GM10847 (cell line): ENCODE data around the gene BACH2.

Source experiments
- POLR2A ChIP-seq: IDR thresholded peaks from 2 replicates; pipeline ENCODE4 v1.6.1; 2011; ENCODE audit not compliant: insufficient read length; ENCODE audit errors: extremely low read depth

BACH2 gene

DNA sequence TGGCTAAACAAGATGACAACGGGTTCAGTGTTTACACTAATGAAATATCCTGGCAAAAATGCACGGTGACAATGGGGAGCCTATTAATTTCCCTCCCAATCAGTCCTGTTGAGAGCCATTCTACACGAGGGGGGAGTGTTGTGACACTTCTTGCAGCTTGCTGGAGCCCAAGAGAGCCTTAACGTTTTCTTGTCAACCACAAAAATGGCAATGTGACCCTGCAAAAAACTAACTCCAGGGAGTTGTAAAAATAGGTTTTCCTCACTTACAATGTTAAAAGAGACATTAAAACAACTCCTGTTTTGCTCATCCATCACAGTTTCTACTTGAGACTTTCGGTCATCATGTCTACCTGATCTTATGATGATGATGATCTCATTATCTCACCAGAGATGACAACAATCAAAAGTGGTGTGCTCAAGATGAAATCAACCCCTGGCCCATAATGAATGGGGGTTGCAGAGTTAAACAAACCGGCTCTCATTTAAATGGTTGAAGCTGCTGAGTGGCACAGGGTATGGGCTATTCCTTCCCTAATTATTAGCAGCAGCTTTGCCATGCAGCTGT, 344.5 kb downstream of the BACH2 start:
- no peak for TF ChIP-seq POLR2A

GRCh38 chr6:89951574-89952104, 345.0 kb downstream of the BACH2 start:
- no peak for TF ChIP-seq POLR2A

DNA sequence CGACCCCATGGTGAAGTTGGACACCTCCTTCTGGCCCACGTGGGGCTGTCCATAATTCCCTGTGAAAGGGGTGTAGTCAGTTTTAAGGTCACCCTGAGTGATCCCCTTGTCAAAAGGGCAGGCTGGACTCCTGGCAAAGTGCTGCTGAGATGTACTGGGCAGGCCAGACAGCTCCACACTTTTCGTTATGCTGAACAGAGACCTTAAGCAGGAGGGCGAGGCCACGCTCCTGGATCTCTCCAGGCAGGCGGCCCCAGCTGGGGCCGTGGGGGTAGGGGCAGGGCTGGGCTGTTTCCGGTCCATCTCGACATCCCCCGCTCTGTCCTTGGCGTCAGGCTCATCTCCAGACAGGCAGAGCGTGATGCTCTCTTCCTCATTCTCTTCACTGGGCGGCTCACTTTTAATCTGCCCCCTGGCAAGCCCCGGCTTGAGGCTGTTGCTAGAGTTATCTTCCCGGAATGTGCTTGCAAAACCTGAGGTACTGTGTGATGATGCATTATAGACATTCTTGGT, 345.7 kb downstream of the BACH2 start:
- TF ChIP-seq POLR2A, result no peak

DNA sequence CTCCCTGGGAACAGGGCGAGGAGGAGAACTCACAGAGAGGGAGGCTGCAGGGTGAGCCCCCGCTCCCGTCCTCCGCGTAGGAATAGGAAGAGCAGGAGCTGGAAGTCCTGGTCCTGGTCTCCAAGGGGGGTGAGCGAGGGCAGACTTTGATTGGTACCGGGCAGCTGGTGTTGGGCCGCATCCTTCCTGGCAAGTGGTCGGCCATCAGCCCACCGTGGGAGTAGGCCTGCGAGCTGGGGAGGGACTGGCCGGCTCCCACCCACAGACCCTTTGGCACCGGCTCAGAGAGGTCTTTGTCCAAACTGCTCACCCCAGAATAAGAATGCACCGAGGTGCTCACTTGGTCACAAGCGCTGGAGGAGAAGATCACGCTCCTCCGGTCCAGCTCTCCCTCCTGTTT, 346.2 kb downstream of the BACH2 start:
- no peak for TF ChIP-seq POLR2A

- TF ChIP-seq POLR2A, result no peak
These were observed 347.8 kb downstream of the BACH2 start for GRCh38 chr6:89948876-89949275.

- TF ChIP-seq POLR2A, result no peak
These were observed 351.7 kb downstream of the BACH2 start for GRCh38 chr6:89944826-89945407.

DNA sequence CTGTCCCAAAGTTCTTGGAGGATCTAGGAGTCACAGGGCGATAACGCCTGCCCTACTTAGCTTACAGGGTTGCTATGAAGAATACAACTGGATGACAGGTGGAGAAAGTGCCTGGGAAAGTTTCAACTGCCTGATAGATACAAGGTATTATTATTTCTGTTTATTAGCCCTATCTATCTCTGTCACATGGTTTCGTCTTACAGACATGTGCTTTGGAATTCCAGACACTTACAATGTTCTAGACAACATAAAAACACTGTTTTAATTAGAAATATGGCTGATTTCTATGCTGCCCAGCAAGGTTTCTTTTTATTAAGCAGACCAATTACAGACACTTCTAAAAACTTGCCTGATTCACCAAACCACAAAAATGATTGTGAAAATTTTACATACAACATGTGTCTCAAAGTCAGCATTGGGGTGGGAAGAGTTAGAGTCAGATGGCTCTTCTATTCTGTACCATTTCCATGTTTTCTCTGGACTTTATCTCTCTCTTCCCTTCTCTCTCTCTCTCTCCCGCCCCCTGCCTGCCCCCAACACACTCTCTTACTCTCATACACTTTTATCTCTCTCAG, 352.4 kb downstream of the BACH2 start:
- TF ChIP-seq POLR2A, result no peak

DNA sequence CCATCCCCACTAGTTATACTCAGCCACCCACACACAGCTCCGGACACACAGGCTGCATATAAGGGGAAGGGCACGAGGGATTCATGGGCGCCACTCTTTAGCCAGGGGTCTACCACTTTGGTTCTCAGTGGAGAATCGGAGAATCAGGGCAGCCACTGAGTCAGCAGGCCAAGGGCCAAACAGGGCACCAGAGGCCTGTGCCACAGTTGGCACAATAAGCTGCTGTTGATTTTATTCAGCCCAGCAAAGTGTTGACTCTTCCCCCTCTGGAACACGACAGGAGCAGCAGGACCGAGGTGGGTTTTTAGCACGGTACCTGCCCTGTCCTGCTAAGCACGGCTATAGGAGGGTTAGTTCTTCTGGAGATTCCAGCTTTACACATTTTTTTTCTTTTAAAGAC, 354.0 kb downstream of the BACH2 start:
- no peak for TF ChIP-seq POLR2A

DNA sequence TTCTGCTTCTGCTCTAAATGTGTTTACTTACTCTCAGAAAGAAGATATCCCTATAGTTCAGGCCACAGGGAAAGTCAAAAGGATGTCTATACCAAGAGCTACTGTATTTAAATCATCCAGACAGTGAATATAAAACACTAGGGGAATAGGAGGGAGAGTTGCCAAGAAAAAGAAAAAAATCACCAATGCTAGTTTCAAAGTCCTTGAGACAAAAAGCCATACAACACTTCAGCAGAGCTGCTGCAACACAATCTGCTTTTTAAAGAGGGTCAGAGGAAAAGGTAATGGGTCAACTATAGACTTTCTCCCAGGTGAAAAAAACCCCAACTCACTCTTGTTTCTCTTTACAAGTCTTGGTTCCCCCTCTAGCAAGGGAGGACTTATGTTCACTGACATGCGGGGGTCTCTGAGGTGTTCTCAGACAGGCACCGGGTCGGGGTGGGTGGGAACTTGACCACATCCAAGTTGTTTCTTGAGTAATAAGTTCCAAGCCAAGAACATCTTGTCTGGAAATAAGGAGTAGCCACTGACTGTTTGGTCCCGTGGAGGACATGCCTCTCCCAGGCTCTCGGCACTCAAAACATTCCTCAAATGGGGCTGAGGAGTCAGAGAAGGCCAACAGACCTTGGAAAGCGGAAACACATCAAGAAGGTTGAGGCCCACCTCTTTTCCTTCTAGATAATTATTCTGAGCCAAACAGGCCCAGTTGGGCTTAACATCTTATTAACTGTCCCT, 354.7 kb downstream of the BACH2 start:
- TF ChIP-seq POLR2A, result no peak

DNA sequence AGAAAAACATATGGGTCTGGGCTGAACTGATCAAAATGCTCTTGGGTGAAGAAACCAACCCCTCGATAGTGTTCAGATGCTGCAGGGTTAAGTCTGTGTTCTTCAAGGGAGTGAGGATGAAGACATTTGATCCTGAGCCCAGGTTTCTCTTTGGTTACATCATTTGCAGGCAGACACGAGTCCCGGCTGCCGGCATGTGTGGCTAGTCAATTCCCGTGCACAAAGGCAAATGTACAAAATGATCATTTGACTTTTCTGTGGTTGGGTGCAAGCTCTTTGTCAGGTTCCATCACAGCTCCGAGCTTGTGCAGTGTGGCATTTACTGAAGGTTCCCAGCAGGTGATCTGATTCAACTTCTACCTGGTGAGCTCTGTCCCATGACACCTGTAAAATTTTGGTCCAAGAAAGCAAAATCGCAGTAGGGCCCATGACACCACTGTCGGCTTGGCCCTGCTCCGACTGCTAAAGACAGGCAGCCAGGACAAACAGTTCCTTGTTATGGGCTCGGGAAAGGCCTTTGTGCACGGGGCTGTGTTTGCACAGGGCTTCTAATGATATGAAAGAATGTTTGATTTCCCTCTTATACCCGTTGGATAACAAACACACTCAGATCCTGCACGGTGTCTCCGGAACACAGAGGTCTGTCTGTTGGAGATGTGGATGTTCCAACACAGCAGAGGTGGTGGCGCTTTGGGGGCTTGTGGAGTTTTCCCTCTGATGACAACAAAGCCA, 355.4 kb downstream of the BACH2 start:
- TF ChIP-seq POLR2A, result no peak

DNA sequence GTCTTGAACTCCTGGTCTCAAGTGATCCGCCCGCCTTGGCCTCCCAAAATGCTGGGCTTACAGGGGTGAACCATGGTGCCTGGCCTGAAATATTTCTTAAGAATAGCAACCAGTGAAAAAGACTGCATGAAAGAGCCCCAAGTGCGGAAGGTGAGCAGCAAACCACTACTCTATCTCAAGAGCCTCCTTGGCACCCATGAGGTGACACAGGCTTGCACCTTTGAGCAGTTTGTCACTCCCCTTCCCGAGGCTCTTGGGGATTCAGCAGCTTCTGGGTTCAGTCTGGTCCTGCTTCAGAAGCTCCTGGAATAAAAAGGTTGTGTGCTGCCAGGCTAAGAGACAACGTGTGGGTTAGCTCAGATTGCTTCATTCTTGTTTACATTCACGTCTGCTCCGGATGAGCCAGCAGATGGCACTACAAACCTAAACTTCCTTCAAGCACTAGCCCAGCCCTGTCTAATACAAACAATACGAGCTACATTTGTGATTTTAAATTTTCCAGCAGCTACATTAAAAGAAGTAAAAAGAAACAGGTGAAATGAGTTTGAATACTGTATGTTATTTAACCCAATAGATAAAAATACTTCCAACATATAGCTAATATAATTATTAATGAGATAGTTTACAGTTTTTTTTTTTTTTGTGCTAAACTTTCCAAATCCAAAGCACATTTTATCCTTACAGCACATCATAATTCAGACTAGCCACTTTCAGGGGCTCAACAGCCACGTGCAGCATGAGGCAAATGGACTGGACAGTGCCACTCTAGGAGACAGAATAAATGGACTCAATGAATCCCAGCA, 356.2 kb downstream of the BACH2 start:
- no peak for TF ChIP-seq POLR2A

DNA sequence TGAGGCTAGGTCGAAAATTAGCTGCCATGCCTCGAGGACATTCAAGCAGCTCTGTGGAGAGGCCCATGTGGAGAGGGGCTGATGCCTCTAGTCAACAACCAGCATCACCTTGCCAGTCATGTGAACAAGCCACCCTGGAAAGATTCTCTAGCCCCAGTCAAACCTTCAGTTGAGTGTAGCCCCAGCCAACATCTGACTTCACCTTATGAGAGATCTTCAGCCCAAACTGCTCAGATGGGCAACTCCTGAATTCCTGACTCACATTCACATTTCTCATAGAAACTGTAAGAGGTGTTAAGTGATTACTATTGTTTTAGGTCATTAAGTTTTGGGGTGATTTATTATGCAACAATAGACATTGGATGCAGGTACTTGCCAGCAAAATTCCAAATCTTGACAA, 357.5 kb downstream of the BACH2 start:
- no peak for TF ChIP-seq POLR2A

- TF ChIP-seq POLR2A, result no peak
These were observed 358.6 kb downstream of the BACH2 start for GRCh38 chr6:89938014-89938413.

- no peak for TF ChIP-seq POLR2A
These were observed 360.5 kb downstream of the BACH2 start for GRCh38 chr6:89936177-89936576.

- no peak for TF ChIP-seq POLR2A
These were observed 361.8 kb downstream of the BACH2 start for GRCh38 chr6:89934685-89935366.
